Measurements from ENCODE around the gene CSF3.

- TF ChIP-seq CTCF (conservative IDR thresholded peaks at IDR 0.05) (no peak), EZH2 (IDR thresholded peaks at IDR 0.05; ENCODE audit: low read depth) (no peak)
These were observed 46.5 kb upstream of the CSF3 start for GRCh38 chr17:39968761-39969160.

Data from PC-9 (cell line).